Endothelial cell of umbilical vein (primary cell): ENCODE measurements around the gene NRARP. TPM values are rescaled to one million over a fixed set of nuclear protein-coding genes. Genes with fewer than 3 reads are reported as not detected.

Source experiments
- BruUV-seq: library from RNA; stranded (reverse); fragments of 400-500 nt; replicated peaks from 2 replicates; lab custom pipeline; 2021; lab: Mats Ljungman, UMichigan
- CTCF ChIA-PET: fragments of 300-600, 350-600 bp; sonication (Branson Sonifier 250); formaldehyde crosslinking; loops from one replicate; lab custom pipeline; 2021; ENCODE audit warnings: antibody characterized with exemption, inconsistent platforms; lab: Charles Lee
- POLR2A ChIA-PET: fragments of 300-600, 350-600 bp; sonication (Branson Sonifier 250); formaldehyde crosslinking; loops from one replicate; lab custom pipeline; 2021; ENCODE audit warnings: antibody characterized with exemption, inconsistent platforms; lab: Charles Lee
- DNase-seq: peaks from one replicate; pipeline ENCODE4 v3.0.0-alpha.2; 2011; ENCODE audit warnings: low read depth, low spot score
- FAIRE-seq: peaks from 2 replicates; lab custom pipeline; 2011; peaks lifted over from hg19 to GRCh38; lab: Jason Lieb, UNC
- H2AFZ ChIP-seq: 2 replicates; pipeline ENCODE4 v1.6.0; 2012; ENCODE audit warnings: low read depth, low read length, control low read depth, inconsistent platforms
- H3K27ac ChIP-seq: 2 replicates; pipeline ENCODE4 v1.5.1; 2011; ENCODE audit warnings: low read depth, mild to moderate bottlenecking, control low read depth, low read length, moderate library complexity; ENCODE audit not compliant: insufficient read depth
- H3K27me3 ChIP-seq, 2 experiments: 2 replicates each; pipeline versions ENCODE4 v1.6.0 to v1.6.1; 2011; ENCODE audit warnings: low read length in 2 of 2, mixed read lengths in 1 of 2; ENCODE audit not compliant: control insufficient read depth in 2 of 2, insufficient read depth in 2 of 2
- H3K36me3 ChIP-seq, 2 experiments: 2 replicates in 1 of 2; 3 replicates in 1 of 2; pipeline ENCODE4 v1.5.1; 2011; ENCODE audit warnings: low read length in 2 of 2, mild to moderate bottlenecking in 1 of 2, moderate library complexity in 1 of 2; ENCODE audit not compliant: control insufficient read depth in 2 of 2, insufficient read depth in 2 of 2; ENCODE audit errors: extremely low read depth in 1 of 2
- H3K4me1 ChIP-seq: 3 replicates; pipeline ENCODE4 v1.5.1; 2011; ENCODE audit warnings: mild to moderate bottlenecking, low read length; ENCODE audit not compliant: control insufficient read depth, insufficient read depth; ENCODE audit errors: extremely low read depth
- H3K4me2 ChIP-seq: 2 replicates; pipeline ENCODE4 v1.6.1; 2011; ENCODE audit warnings: low read length, control low read depth, mixed read lengths; ENCODE audit not compliant: insufficient read depth
- H3K4me3 ChIP-seq, 3 experiments: fragments of 200-600 bp in 1 of 3; sonication (generic), shearing (Covaris generic) in 1 of 3; replicated peaks in 1 of 3; 2 replicates each; pipeline ENCODE4 v1.5.1; 2011 to 2016; ENCODE audit warnings: control low read depth in 3 of 3, low read length in 3 of 3, mild to moderate bottlenecking in 2 of 3, inconsistent platforms in 1 of 3, low read depth in 1 of 3, moderate library complexity in 1 of 3; ENCODE audit not compliant: insufficient read depth in 1 of 3
- H3K79me2 ChIP-seq: 2 replicates; pipeline ENCODE4 v1.6.0; 2012; ENCODE audit warnings: low read length, inconsistent platforms; ENCODE audit not compliant: control insufficient read depth, insufficient read depth
- H3K9ac ChIP-seq: replicated peaks from 2 replicates; pipeline ENCODE3; 2011; ENCODE audit warnings: low read length, control low read depth; ENCODE audit not compliant: insufficient read depth; ENCODE audit errors: extremely low read depth
- H3K9me1 ChIP-seq: replicated peaks from 3 replicates; pipeline ENCODE4 v1.6.0; 2011; ENCODE audit warnings: mild to moderate bottlenecking, low read length; ENCODE audit not compliant: control insufficient read depth, insufficient read depth; ENCODE audit errors: extremely low read depth
- H3K9me3 ChIP-seq: replicated peaks from 2 replicates; pipeline ENCODE4 v1.5.1; 2012; ENCODE audit warnings: low read length, inconsistent platforms; ENCODE audit not compliant: control insufficient read depth, insufficient read depth
- H4K20me1 ChIP-seq: replicated peaks from 2 replicates; pipeline ENCODE3; 2011; ENCODE audit warnings: mild to moderate bottlenecking, low read length; ENCODE audit not compliant: control insufficient read depth, insufficient read depth; ENCODE audit errors: extremely low read depth
- CTCF ChIP-seq, 2 donors: IDR thresholded peaks; 1 replicate in 1 of 2; 2 replicates in 1 of 2; pipeline ENCODE4 v1.5.1; 2011; ENCODE audit warnings: low read length in 2 of 2, mild to moderate bottlenecking in 2 of 2, moderate library complexity in 2 of 2, control low read depth in 1 of 2, inconsistent platforms in 1 of 2, low read depth in 1 of 2; ENCODE audit not compliant: insufficient read depth in 1 of 2; ENCODE audit errors: extremely low read depth in 1 of 2
- EZH2 ChIP-seq: IDR thresholded peaks from 2 replicates; pipeline ENCODE4 v1.6.1; 2012; ENCODE audit warnings: borderline replicate concordance, low read depth, mild to moderate bottlenecking, moderate library complexity, low read length, inconsistent platforms; ENCODE audit not compliant: severe bottlenecking
- FOS ChIP-seq: IDR thresholded peaks from 2 replicates; pipeline ENCODE4 v1.6.1; 2011; ENCODE audit warnings: mild to moderate bottlenecking, low read length, moderate library complexity, borderline replicate concordance; ENCODE audit not compliant: insufficient read depth
- GATA2 ChIP-seq: IDR thresholded peaks from 2 replicates; pipeline ENCODE4 v1.7.0; 2011; ENCODE audit warnings: low read depth, mild to moderate bottlenecking, moderate library complexity, mixed read lengths, low read length; ENCODE audit not compliant: insufficient read length, insufficient read depth
- JUN ChIP-seq: IDR thresholded peaks from 2 replicates; pipeline ENCODE4 v1.6.1; 2011; ENCODE audit warnings: borderline replicate concordance, low read depth; ENCODE audit not compliant: insufficient read length, insufficient read depth
- MAX ChIP-seq: IDR thresholded peaks from 2 replicates; pipeline ENCODE4 v1.6.1; 2011; ENCODE audit not compliant: insufficient read depth, insufficient read length
- MYC ChIP-seq: IDR thresholded peaks from one replicate; pipeline ENCODE4 v1.6.1; 2011; ENCODE audit warnings: mild to moderate bottlenecking, low read depth, low read length
- POLR2A ChIP-seq: IDR thresholded peaks from 2 replicates; pipeline ENCODE4 v1.6.1; 2012; ENCODE audit warnings: low read depth, mild to moderate bottlenecking, control low read depth, low read length
- POLR2AphosphoS5 ChIP-seq: IDR thresholded peaks from 2 replicates; pipeline ENCODE4 v1.6.1; 2012; ENCODE audit warnings: low read depth, mild to moderate bottlenecking, control low read depth, low read length, moderate library complexity; ENCODE audit not compliant: insufficient read depth
- dilution Hi-C: fragments of 300-500 bp; cut with MboI; formaldehyde crosslinking; loops from one replicate; pipeline ENCODE4 v1.15.0; 2019; ENCODE audit warnings: low sequenced_read_pairs; ENCODE audit not compliant: extremely low pct_ligation_motif_present
- intact Hi-C: fragments of 100-400 bp; cut with micrococcal nuclease; formaldehyde crosslinking; loops from one replicate; pipeline ENCODE4 v1.10.0; 2022
- polyA plus RNA-seq, 4 experiments: library from polyadenylated mRNA; depleted of rRNA in 3 of 4; stranded (reverse) in 3 of 4; unstranded in 1 of 4; fragments of >200 nt; gene quantifications; 2 replicates each; pipeline versions ENCODE4 v1.2.1 to v1.2.3, GENCODE V29; 2011 to 2012; ENCODE audit warnings: missing spikeins in 1 of 4
- total RNA-seq: library from RNA; stranded (reverse); gene quantifications from 2 replicates; pipeline ENCODE4 v1.2.3, GENCODE V29; 2021

The NRARP gene
- total and polyA plus RNA-seq, 2 donors (not counting 3 experiments of a cell fraction or from before 2014, with no cell fraction given) = 50.0 to 72.9 TPM

DNA sequence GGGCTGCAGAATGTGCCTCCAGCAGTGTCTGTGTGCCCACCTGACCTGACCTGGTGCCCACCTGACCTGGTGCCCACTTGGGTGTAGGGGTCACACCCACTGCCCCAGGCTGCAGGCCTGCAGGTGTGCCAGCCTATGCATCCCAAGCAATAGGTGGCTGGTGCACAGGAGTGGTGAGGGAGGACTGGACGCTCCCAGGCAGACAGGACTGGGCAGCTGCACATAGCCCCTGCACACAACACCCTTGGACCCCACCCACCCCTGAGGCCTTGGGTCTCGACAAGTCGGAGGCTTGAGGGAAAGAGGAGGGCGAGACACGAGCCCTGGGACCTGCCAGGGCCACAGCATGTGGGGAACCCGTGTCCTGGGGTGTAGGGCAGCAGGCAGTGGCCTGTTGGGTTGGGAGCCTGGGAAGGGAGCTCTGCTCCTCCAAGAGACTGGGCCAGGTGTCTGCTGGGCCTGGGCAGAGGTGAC lies 10.8 kb upstream of the NRARP start:
- H2AFZ ChIP-seq = no peak overlapping the region
- FAIRE-seq (no peak), DNase-seq (no peak)
- POLR2A ChIA-PET = interaction anchor here (0.5 kb wide), 1 partner anchor 348 kb away, joined by 3 read pairs; no protein-coding TSS in a partner anchor
- H3K27ac ChIP-seq = no peak overlapping the region
- H3K4me2 ChIP-seq = no peak overlapping the region
- no peaks in the 10 kb centered on the region for H3K36me3 ChIP-seq
- no TSS peak for BruUV-seq
- H3K9ac ChIP-seq = no peak overlapping the region
- H4K20me1 ChIP-seq = no peaks in the 10 kb centered on the region
- H3K79me2 ChIP-seq = no peaks in the 10 kb centered on the region
- H3K4me1 ChIP-seq = peaks cover 9% of the 10 kb centered on the region
- intact Hi-C loops = no loop called here
- H3K4me3 ChIP-seq = no peak overlapping the region
- dilution Hi-C loops = no loop called here
- no peak for TF ChIP-seq POLR2AphosphoS5
- no peak for TF ChIP-seq MYC
- no peak for TF ChIP-seq EZH2
- TF ChIP-seq MAX = no peak
- TF ChIP-seq CTCF (IDR thresholded peaks at IDR 0.05; ENCODE audit: extremely low read depth in 1 of 2, insufficient read depth in 1 of 2, low read depth in 1 of 2, low read length in 2 of 2) = no peak
- no peak for TF ChIP-seq GATA2
- TF ChIP-seq POLR2A = no peak
- TF ChIP-seq FOS = no peak
- no peak for TF ChIP-seq JUN
- H3K27me3 ChIP-seq = no peaks in the 10 kb centered on the region
- H3K9me1 ChIP-seq = no peaks in the 10 kb centered on the region
- CTCF ChIA-PET = interaction anchor here (1.3 to 1.9 kb wide), 2 partner anchors 11 to 26 kb away, joined by 4 to 14 read pairs; partner anchors contain the start of gene NRARP
- no peaks in the 10 kb centered on the region for H3K9me3 ChIP-seq
